ENCODE results near the gene CACNA2D3. TPM values are rescaled to one million over a fixed set of nuclear protein-coding genes. Genes with fewer than 3 reads are reported as not detected.

CACNA2D3 gene
- total RNA-seq, 1 experiment from 2014 or later: not detected

GRCh38 chr3:55044486-55044885 is 922.1 kb downstream of the CACNA2D3 start:
- Histone ChIP-seq H3K79me2 (ENCODE audit: low read length) (no peaks in the 10 kb centered on the region), H3K4me2 (ENCODE audit: low read length) (no peak overlapping the region), H3K9ac (ENCODE audit: low read length) (no peak overlapping the region), H3K9me2 (replicated peaks; ENCODE audit: low read length) (no peaks in the 10 kb centered on the region), H3K36me3 (ENCODE audit: low read depth, low read length) (no peaks in the 10 kb centered on the region), H2AFZ (ENCODE audit: low read length) (no peak overlapping the region), H3K4me1 (ENCODE audit: insufficient read depth, low read length) (no peaks in the 10 kb centered on the region), H3F3A (ENCODE audit: low read length, unreplicated experiment) (no peaks in the 10 kb centered on the region), H3K4me3 (ENCODE audit: low read length) (no peak overlapping the region), H3K9me3 (ENCODE audit: low read length) (no peaks in the 10 kb centered on the region), H4K20me1 (ENCODE audit: low read length) (no peaks in the 10 kb centered on the region), H3K27ac (ENCODE audit: low read length) (no peak overlapping the region), H3K27me3 (ENCODE audit: low read length) (0 out of 2 replicates have a peak, but pooled peaks cover 5% of the 10 kb centered on the region)
- intact Hi-C loops (cut with micrococcal nuclease): no loop called here
- DNase-seq: no peak
- ATAC-seq: no peak
- POLR2A ChIA-PET (ENCODE audit: unreplicated experiment): no interaction called here
- no TSS peak for BruUV-seq (replicated peaks)
- CTCF ChIA-PET: no interaction called here
- TF ChIP-seq EZH2phosphoT487 (IDR thresholded peaks at IDR 0.05; ENCODE audit: borderline replicate concordance, low read length): no peak
- TF ChIP-seq CTCF (conservative IDR thresholded peaks at IDR 0.05; ENCODE audit: low read depth, low read length): no peak

- no peaks in the 10 kb centered on the region for H3K4me1 ChIP-seq (ENCODE audit: insufficient read depth, low read length)
- ChIA-PET POLR2A (ENCODE audit: unreplicated experiment) (no interaction called here), CTCF (no interaction called here)
- no peak for ATAC-seq
- no peaks in the 10 kb centered on the region for H3K9me2 ChIP-seq (replicated peaks; ENCODE audit: low read length)
- no peak overlapping the region for H3K27ac ChIP-seq (ENCODE audit: low read length)
- no peak for DNase-seq
- H3F3A ChIP-seq (ENCODE audit: low read length, unreplicated experiment): no peaks in the 10 kb centered on the region
- no peak overlapping the region for H2AFZ ChIP-seq (ENCODE audit: low read length)
- H3K4me3 ChIP-seq (ENCODE audit: low read length): no peak overlapping the region
- BruUV-seq (replicated peaks): no TSS peak
- no peaks in the 10 kb centered on the region for H3K36me3 ChIP-seq (ENCODE audit: low read depth, low read length)
- H3K9ac ChIP-seq (ENCODE audit: low read length): no peak overlapping the region
- TF ChIP-seq CTCF (conservative IDR thresholded peaks at IDR 0.05; ENCODE audit: low read depth, low read length) (no peak), EZH2 (IDR thresholded peaks at IDR 0.05; ENCODE audit: low read length, unreplicated experiment) (no peak), EZH2phosphoT487 (IDR thresholded peaks at IDR 0.05; ENCODE audit: borderline replicate concordance, low read length) (no peak)
- peaks cover 10% of the 10 kb centered on the region; the same call in 1 of the 2 replicates for H3K27me3 ChIP-seq (ENCODE audit: low read length)
- H3K79me2 ChIP-seq (ENCODE audit: low read length): no peaks in the 10 kb centered on the region
- H3K9me3 ChIP-seq (ENCODE audit: low read length): no peaks in the 10 kb centered on the region
- H4K20me1 ChIP-seq (ENCODE audit: low read length): no peaks in the 10 kb centered on the region
- intact Hi-C loops (cut with micrococcal nuclease): no loop called here
- no peak overlapping the region for H3K4me2 ChIP-seq (ENCODE audit: low read length)
These were observed 936.8 kb downstream of the CACNA2D3 start for GRCh38 chr3:55059027-55059629.

GRCh38 chr3:55060896-55061719 is 938.8 kb downstream of the CACNA2D3 start:
- Histone ChIP-seq H3K27ac (ENCODE audit: low read length) (no peak overlapping the region), H3K36me3 (ENCODE audit: low read depth, low read length) (no peaks in the 10 kb centered on the region), H3K79me2 (ENCODE audit: low read length) (no peaks in the 10 kb centered on the region), H4K20me1 (ENCODE audit: low read length) (no peaks in the 10 kb centered on the region), H3K9me3 (ENCODE audit: low read length) (no peaks in the 10 kb centered on the region), H3K9me2 (replicated peaks; ENCODE audit: low read length) (no peaks in the 10 kb centered on the region), H3K4me2 (ENCODE audit: low read length) (no peak overlapping the region), H3K4me1 (ENCODE audit: insufficient read depth, low read length) (no peaks in the 10 kb centered on the region), H3K4me3 (ENCODE audit: low read length) (no peak overlapping the region), H3F3A (ENCODE audit: low read length, unreplicated experiment) (no peaks in the 10 kb centered on the region), H3K27me3 (ENCODE audit: low read length) (peaks cover 10% of the 10 kb centered on the region; the same call in 1 of the 2 replicates), H3K9ac (ENCODE audit: low read length) (no peak overlapping the region), H2AFZ (ENCODE audit: low read length) (no peak overlapping the region)
- DNase-seq: no peak
- no peak for TF ChIP-seq EZH2 (IDR thresholded peaks at IDR 0.05; ENCODE audit: low read length, unreplicated experiment)
- TF ChIP-seq EZH2phosphoT487 (IDR thresholded peaks at IDR 0.05; ENCODE audit: borderline replicate concordance, low read length): no peak
- no peak for TF ChIP-seq CTCF (conservative IDR thresholded peaks at IDR 0.05; ENCODE audit: low read depth, low read length)
- intact Hi-C loops (cut with micrococcal nuclease): no loop called here
- ATAC-seq: no peak
- CTCF ChIA-PET: no interaction called here
- POLR2A ChIA-PET (ENCODE audit: unreplicated experiment): no interaction called here
- BruUV-seq (replicated peaks): no TSS peak
